Cardiac muscle cell (in vitro differentiated cells and primary cell): ENCODE data around the gene A4GALT. TPM values are rescaled to one million over a fixed set of nuclear protein-coding genes. Genes with fewer than 3 reads are reported as not detected.
A peak's percentile ranks its signal among the peaks of the same experiment; 100 is the strongest.

Source experiments
- DNase-seq, 2 donors: peaks; one replicate each; pipeline versions ENCODE4 v3.0.0 to v3.0.0-alpha.2; 2010 to 2017; ENCODE audit warnings: low read depth in 1 of 2, low spot score in 1 of 2
- H3K27ac ChIP-seq: fragments of 200-600 bp; sonication (generic); 2 replicates; pipeline ENCODE4 v1.5.1; 2016
- H3K27me3 ChIP-seq: fragments of 200-600 bp; sonication (generic); 2 replicates; pipeline ENCODE4 v1.6.0; 2016; ENCODE audit warnings: control low read depth
- H3K36me3 ChIP-seq: fragments of 200-600 bp; sonication (generic); 2 replicates; pipeline ENCODE4 v1.5.1; 2016; ENCODE audit warnings: control low read depth
- H3K4me1 ChIP-seq: fragments of 200-600 bp; sonication (generic); 2 replicates; pipeline ENCODE4 v1.8.1; 2017; ENCODE audit warnings: low read depth, mild to moderate bottlenecking, mixed run types
- H3K4me3 ChIP-seq: fragments of 200-600 bp; sonication (generic); 2 replicates; pipeline ENCODE4 v1.5.1; 2016; ENCODE audit warnings: mild to moderate bottlenecking
- H3K9me3 ChIP-seq: fragments of 200-600 bp; sonication (generic); 2 replicates; pipeline ENCODE4 v1.5.1; 2017; ENCODE audit warnings: low read depth, mild to moderate bottlenecking, control low read depth
- polyA plus RNA-seq: library from polyadenylated mRNA; unstranded; fragments of >200 nt; fragmentation: Nextera tagmentation; extraction: Ambion mirVana; gene quantifications from 2 replicates; pipeline ENCODE4 v1.2.1, GENCODE V29; 2016
- total RNA-seq: library from RNA; depleted of rRNA; stranded (reverse); fragments of >200 nt; gene quantifications from 2 replicates; pipeline ENCODE4 v1.2.3, GENCODE V29; 2016
- TF ChIP-seq, protein P1 (sequence below): IDR thresholded peaks from 2 replicates; pipeline ENCODE4 v1.5.1; 2012; ENCODE audit warnings: low read depth, mild to moderate bottlenecking, low read length

A4GALT gene
- total and polyA plus RNA-seq, 2 experiments from 2014 or later, result 15.1 to 26.1 TPM

DNA sequence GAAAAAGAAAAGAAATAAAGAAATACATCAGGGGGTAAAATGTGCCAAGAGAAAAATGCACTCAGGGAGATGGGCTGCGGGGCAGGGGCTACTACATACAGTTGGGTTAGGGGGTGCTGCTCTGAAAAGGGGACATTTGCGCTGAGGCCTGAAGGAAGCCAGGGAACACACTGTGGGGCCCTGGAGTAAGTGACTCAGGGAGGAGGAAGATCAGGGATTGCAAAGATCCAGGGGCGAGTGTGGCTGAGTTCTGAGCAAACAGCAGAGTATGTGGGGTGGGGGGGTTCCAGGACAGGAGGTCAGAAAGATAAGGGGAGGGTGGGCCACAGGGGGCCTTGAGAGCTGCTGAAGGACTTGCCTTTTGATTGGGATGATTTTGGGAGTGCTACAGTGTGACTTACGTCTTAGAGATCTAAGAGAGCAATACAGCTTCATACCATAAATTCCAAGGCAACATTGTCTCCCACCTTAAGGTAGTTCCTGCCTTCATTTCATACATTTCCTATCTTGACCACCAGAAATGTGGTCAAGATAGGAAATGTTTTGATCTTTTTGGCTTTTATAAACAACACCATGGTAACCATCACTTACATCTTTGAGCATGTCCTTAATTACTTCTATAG, 5.8 kb downstream of the A4GALT start:
- no peaks in the 10 kb centered on the region for H3K9me3 ChIP-seq
- DNase-seq, result peak in 1 of 2 donors; percentile 46
- H3K27me3 ChIP-seq, result peaks cover 16% of the 10 kb centered on the region
- TF ChIP-seq, protein P1, sequence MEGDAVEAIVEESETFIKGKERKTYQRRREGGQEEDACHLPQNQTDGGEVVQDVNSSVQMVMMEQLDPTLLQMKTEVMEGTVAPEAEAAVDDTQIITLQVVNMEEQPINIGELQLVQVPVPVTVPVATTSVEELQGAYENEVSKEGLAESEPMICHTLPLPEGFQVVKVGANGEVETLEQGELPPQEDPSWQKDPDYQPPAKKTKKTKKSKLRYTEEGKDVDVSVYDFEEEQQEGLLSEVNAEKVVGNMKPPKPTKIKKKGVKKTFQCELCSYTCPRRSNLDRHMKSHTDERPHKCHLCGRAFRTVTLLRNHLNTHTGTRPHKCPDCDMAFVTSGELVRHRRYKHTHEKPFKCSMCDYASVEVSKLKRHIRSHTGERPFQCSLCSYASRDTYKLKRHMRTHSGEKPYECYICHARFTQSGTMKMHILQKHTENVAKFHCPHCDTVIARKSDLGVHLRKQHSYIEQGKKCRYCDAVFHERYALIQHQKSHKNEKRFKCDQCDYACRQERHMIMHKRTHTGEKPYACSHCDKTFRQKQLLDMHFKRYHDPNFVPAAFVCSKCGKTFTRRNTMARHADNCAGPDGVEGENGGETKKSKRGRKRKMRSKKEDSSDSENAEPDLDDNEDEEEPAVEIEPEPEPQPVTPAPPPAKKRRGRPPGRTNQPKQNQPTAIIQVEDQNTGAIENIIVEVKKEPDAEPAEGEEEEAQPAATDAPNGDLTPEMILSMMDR, result no peak
- H3K4me1 ChIP-seq, result peaks cover 7% of the 10 kb centered on the region
- no peaks in the 10 kb centered on the region for H3K36me3 ChIP-seq
- no peak overlapping the region for H3K27ac ChIP-seq
- H3K4me3 ChIP-seq, result no peak overlapping the region

DNA sequence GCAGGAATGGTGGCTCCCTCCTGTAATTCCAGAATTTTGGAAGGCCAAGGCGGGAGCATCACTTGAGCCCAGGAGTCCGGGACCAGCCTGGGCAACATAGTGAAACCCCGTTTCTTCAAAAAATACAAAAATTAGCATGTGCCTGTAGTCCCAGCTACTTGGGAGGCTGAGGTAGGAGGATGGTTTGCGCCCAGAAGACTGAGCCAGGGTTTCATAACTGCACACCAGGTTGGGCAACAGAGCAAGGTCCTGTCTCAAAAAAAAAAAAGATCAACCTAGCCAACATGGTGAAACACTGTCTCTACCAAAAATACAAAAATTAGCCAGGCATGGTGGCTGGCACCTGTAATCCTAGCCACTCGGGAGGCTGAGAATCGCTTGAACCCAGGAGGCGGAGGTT, 6.4 kb downstream of the A4GALT start:
- H3K27me3 ChIP-seq, result peaks cover 10% of the 10 kb centered on the region
- H3K4me3 ChIP-seq, result no peak overlapping the region
- H3K4me1 ChIP-seq, result peaks cover 7% of the 10 kb centered on the region
- TF ChIP-seq, protein P1, result no peak
- DNase-seq, result peak in 1 of 2 donors; percentile 18
- no peaks in the 10 kb centered on the region for H3K9me3 ChIP-seq
- no peak overlapping the region for H3K27ac ChIP-seq
- no peaks in the 10 kb centered on the region for H3K36me3 ChIP-seq

DNA sequence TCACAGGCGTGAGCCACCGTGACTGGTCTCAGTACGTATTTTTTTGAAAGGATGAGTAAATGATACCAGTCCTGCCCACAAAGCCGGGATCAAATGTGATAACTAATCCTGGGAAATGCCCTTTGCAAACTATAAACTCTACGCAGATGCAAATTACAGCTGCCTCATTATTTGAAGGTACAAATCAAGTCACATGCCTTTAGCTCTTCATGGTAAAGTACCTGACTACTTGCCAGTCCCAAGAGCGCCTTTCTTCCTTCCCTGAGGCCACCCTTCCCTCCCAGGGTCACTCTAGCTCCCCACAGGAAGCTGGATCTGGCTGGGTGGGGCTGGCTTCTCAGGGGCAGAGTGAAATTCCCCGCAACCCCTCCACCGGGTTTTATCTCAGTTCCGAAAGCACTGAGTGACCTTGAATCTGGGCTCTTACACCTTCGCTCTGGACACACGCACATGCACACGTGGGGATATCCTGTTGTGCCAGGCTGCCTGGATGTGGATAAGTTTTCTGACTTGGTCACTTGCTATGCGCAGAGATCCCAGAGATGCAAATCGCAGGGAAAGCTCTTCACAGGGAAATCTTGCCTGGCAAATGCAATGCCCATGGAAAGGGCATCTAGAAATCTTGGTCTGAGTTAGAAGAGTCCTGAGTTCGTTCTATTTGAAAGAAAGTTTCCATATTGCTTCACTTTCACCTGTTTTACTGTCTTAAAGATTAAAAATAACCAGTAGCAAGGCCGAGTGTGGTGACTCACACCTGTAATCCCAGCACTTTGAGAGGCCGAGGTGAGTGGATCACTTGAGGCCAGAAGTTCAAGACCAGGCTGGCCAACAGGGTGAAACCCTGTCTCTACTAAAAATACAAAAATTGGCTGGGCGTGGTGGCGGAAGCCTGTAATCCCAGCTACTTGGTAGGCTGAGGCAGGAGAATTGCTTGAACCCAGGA, 8.5 kb downstream of the A4GALT start:
- Histone ChIP-seq H3K27ac (peak overlapping the region; percentile 64), H3K4me1 (peaks cover 2% of the 10 kb centered on the region), H3K27me3 (no peaks in the 10 kb centered on the region), H3K36me3 (no peaks in the 10 kb centered on the region), H3K4me3 (no peak overlapping the region), H3K9me3 (no peaks in the 10 kb centered on the region)
- TF ChIP-seq, protein P1, result no peak
- no peak for DNase-seq

DNA sequence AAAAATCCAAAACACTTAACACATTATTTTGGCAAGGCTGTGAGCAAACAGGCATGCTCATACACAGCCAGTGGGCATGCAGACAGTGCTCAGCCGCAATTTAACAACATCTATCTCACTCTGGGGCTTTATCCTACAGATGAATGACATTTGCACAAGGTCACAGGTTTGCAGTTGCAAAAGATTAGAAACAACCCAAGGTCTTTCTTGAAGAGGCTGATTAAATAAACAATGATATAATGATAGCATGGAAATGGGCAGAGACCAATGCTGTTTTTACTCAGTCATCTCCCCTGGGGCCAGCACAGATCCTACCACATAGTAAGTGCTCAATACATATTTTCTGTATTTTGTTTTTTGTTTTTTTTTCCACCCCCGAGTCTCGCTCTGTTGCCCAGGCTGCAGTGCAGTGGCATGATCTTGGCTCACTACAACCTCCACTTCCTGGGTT, 9.4 kb downstream of the A4GALT start:
- Histone ChIP-seq H3K4me1 (no peaks in the 10 kb centered on the region), H3K4me3 (no peak overlapping the region), H3K27me3 (no peaks in the 10 kb centered on the region), H3K27ac (no peak overlapping the region), H3K36me3 (no peaks in the 10 kb centered on the region), H3K9me3 (no peaks in the 10 kb centered on the region)
- DNase-seq, result no peak
- TF ChIP-seq, protein P1, result no peak

DNA sequence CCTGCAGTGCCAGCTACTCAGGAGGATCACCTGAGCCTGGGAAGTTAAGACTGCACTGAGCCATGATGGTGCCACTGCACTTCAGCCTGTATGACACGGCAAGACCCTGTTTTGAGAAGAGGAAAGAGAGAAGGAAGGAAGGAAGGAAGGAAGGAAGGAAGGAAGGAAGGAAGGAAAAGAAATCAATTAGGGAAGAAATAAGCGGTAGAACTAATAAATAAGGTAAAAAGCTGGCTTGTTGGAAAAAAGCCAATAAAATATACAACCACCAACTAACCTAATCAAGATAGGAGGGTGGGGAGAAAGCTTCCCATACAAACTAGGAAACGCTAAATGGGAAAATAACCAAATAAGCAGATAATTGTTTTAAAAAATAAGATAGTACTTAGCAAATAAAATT, 12.3 kb downstream of the A4GALT start:
- Histone ChIP-seq H3K4me1 (no peaks in the 10 kb centered on the region), H3K4me3 (no peak overlapping the region), H3K9me3 (no peaks in the 10 kb centered on the region), H3K27me3 (no peaks in the 10 kb centered on the region), H3K36me3 (no peaks in the 10 kb centered on the region), H3K27ac (no peak overlapping the region)
- TF ChIP-seq, protein P1, result no peak
- no peak for DNase-seq
